HG03460 (cell line): Measurements from ENCODE around the gene TCF7.

ENCODE experiments used
- ATAC-seq: cut with Tn5 transposase; IDR thresholded peaks from one replicate; pipeline ENCODE4 v1.9.1; 2021; ENCODE audit not compliant: unreplicated experiment

Gene TCF7

DNA sequence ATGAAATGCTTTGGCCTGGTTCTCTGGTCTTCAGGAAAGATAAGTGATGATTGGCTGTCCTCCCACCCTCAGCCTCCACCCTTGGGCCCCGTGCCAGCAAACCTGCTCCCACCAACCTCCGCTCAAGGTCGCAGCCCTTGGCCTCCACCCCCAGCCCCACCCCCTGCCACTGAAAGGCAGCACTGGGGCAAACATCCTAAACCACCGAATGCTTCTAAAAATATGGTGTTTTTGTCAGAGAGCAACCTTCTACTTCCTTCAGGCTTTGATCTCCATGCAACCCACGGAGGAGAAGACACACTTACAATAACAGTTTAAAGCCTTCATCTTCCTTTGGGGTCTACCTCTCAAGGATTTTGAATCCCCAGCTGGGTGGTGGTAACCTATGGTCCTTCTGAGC, 24.0 kb upstream of the TCF7 start:
- no peak for ATAC-seq

GRCh38 chr5:134091626-134092121, 22.8 kb upstream of the TCF7 start:
- no peak for ATAC-seq

- ATAC-seq: no peak
Observed at GRCh38 chr5:134092875-134093274, 21.6 kb upstream of the TCF7 start.

DNA sequence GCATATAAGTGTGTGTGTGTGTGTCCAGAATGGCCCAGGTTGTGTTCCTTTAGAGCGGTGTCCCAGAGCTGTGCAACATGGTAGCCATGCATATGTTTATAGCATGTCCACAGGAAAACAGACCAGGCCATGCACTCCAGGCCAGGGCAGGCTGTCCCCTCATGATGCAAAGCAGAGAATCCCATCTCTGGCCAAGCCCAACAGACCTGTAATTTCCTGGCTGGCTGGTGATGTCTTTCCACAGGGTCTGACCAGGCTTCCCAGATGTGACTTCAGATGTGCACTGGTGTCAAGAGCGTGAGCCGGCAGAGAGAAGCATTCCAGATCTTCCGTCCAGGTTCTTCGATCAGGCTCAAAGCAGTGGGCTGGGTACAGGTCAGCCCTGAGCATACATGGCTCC, 21.1 kb upstream of the TCF7 start:
- no peak for ATAC-seq

DNA sequence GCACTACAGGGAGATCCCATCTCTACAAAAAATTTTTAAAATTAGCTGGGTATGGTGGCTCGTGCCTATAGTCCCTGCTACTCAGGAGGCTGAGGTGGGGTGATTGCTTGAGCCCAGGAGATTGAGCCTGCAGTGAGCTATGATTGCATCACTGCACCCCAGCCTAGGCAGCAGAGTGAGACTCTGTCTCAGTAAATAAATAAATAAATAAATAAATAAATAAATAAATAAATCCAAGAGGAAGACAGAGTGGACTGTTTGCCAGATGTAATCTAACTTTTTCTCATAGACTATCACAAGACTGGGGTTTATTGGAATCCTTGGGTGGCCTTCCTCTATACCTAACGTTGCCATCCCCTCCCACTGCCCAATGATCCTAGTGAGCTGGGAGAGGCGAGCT, 19.2 kb upstream of the TCF7 start:
- ATAC-seq: no peak

GRCh38 chr5:134095887-134096589, 18.4 kb upstream of the TCF7 start:
- no peak for ATAC-seq

- no peak for ATAC-seq
Observed at GRCh38 chr5:134097211-134097749, 17.2 kb upstream of the TCF7 start.

GRCh38 chr5:134098690-134099089, 15.8 kb upstream of the TCF7 start:
- no peak for ATAC-seq

GRCh38 chr5:134099288-134099872, 15.1 kb upstream of the TCF7 start:
- ATAC-seq: no peak

GRCh38 chr5:134099939-134100282, 14.6 kb upstream of the TCF7 start:
- ATAC-seq: no peak

DNA sequence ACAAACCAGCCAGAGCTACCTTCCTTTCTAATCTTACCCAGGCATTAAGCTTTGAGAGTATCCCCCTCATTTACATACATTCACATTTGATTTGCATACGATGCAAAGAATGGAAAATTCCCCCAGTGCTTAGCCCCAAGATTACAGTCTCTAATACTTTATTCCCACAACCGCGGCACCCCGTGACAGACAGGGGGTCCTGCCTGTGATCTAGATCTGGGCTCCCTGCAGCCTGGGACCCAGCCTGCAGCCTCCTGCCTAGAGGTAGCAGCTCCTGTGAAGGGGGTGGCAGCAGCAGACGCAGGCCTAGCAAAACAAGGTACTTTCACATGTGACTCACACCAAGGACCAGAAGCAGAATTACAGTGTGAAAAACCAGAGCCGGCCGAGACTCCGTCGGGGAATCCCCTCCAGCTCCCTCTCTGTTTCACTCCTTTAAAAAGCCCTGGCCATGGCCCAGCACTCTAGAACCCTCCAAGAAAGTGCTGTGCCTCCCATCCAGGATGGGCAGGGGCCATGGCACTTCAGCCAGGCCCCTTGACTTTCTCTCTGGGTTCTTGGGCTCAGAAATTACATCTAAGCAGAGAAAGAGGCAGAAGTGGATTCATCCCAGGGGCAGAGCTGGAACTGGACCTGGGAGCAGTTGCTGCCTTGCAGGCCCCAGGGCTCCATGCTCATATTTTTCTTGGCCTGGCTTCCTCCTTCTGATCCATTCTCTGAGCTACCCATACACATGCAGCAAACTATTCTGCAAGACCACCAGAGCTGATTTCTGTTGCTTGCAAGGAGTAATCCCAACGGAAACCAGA, 14.0 kb upstream of the TCF7 start:
- peak; percentile 84 for ATAC-seq

DNA sequence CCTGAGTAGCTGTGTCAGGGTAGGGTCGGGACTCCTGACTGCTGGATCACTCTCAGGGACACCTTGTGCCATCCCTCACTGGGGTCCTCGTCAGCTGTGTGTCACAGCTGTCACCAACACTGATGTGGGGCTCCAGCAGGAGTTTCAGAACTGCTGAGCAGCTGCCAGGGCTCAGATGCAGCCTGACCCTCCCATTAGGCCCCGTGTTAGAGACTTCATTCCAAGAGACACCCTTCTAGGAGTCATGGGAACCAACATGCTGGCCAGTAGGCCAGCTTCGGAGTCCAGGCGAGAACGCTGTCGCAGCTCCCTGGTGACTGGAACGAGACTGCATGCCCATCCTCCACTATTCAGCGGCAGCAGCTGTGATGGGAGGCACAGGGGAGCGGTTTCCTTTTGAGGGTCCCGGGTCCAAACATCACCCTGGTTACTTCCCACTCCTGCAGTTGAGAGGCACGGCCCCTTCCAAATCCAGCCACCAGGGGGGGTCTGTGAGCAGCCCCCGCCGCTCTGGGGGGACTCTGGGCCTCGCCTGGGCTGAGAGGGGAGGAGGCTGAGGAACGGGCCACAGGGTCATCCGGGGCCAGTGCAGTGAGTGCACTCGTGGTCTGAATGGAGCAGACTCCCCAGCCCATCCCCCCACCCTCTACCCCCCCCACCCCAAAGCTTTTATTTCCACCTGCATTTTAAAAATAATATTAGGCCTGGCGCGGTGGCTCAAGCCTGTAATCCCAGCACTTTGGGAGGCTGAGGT, 12.6 kb upstream of the TCF7 start:
- ATAC-seq: no peak

- no peak for ATAC-seq
Observed at GRCh38 chr5:134103397-134103796, 11.1 kb upstream of the TCF7 start.

- ATAC-seq: no peak
Observed at GRCh38 chr5:134103998-134104654, 10.4 kb upstream of the TCF7 start.

GRCh38 chr5:134106991-134107701, 7.3 kb upstream of the TCF7 start:
- no peak for ATAC-seq

DNA sequence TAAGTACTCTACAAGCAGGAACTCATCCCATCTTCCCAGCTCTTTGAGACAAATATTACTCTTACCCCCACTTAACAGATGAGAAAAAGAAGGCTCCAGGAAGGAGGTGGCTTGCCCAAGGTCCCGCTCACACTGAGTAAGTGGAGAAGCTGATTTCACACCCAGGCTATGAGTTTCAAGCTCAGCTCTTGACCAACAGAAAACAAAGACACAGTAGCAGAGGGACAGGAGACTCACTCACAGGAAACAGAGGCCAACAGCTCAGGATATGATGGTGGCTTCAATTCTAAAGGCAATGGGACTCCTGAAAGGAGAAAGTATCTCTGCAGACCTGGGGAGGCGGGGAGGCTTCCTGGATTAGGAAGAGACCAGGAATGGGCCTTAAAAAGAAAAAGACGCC, 6.7 kb upstream of the TCF7 start:
- no peak for ATAC-seq

DNA sequence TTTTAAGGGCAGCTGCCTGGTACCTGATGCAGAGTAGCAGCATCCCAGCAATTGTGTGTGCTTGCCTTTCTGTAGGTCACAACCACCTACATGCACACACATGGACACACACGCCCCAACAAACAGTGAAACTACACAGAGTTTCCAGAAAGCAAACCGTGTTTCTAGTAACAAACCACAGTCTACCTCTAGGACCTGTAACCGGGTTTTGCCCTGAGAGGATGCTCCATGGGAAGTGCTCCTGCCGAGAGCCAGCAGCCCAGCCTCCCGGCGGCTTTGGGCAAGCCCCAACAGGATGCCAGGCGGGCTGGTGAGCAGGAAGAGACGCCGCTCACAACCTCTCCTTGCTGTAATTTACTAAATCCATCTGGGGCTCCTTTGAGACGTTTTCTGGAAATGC, 4.1 kb upstream of the TCF7 start:
- ATAC-seq: no peak

DNA sequence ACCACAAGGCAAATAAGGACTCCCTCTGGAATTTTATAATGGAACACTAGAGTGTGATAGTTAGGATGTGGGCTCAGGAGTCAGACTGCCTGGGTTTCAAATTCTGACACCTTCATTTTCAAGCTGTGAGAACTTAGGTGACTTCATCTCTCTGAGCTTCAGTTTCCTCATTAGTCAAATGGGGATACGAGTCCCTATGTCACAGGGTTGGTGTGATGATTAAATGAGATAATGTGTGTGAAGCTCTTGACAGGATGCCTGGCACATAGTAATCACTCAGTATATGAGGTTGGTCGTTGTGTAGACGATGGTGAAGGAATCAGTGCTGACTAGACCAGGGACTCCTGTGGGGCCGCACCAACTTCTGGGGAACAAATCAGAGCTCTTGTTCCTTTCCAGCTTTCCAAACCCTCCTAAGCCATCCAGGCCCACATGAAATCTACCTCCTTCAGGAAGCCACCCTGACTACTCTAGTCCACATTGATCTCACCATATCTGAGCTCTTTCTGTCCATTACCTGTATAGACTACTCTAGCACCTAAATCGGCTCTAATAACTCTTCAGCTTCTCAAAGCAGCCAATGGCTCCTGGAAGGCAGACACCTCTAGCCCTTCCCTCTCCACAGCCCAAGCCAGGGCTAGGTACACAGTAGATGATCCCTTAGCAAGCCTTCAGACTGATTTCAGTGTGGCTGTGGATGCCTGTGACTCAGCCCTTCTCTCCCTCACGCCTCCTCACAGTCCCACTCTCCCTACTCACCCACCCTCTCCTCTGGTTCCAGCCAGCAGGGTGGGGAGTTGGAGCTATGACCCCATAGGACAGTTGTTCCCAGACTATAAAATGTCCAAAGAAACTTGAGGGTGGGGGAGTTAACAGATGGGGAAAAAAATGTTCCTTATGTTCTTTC, 2.5 kb upstream of the TCF7 start:
- no peak for ATAC-seq
